Measurements from ENCODE around the gene CDYL.

Gene CDYL

GRCh38 chr6:4884646-4885340, 108.6 kb downstream of the CDYL start:
- no peak overlapping the region for H3K27ac ChIP-seq
- TF ChIP-seq, protein P1, sequence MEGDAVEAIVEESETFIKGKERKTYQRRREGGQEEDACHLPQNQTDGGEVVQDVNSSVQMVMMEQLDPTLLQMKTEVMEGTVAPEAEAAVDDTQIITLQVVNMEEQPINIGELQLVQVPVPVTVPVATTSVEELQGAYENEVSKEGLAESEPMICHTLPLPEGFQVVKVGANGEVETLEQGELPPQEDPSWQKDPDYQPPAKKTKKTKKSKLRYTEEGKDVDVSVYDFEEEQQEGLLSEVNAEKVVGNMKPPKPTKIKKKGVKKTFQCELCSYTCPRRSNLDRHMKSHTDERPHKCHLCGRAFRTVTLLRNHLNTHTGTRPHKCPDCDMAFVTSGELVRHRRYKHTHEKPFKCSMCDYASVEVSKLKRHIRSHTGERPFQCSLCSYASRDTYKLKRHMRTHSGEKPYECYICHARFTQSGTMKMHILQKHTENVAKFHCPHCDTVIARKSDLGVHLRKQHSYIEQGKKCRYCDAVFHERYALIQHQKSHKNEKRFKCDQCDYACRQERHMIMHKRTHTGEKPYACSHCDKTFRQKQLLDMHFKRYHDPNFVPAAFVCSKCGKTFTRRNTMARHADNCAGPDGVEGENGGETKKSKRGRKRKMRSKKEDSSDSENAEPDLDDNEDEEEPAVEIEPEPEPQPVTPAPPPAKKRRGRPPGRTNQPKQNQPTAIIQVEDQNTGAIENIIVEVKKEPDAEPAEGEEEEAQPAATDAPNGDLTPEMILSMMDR (conservative IDR thresholded peaks at IDR 0.05) = no peak

DNA sequence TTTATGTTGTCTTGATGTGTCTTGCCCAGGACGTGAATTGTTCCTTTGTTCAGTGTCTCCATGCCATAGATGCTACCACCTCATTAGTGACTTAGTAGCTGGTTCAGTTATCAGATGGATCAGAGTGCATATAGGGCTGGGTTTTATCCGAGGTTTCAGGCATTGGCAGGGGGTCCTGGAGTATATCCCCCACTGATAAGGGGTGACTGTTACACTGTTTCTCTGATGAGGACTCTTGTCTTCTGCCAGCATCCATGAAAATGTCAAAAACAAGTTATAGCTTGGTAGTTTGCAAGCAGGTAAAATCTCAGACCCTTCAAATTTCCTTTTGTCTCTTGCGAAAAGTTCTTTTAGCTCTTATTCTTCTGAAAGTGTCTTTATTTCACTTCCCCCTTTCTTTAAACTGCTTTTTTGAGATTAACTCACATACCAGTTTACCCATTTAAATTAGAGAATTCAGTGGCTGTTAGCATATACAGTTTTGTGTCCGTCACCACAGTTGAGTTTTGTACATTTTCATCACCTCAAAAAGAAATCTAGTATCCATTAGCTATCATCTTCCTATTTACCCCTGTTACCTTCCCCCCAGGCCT, 109.2 kb downstream of the CDYL start:
- H3K27ac ChIP-seq = no peak overlapping the region
- TF ChIP-seq, protein P1 (conservative IDR thresholded peaks at IDR 0.05) = no peak

- TF ChIP-seq, protein P1 (conservative IDR thresholded peaks at IDR 0.05) = no peak
- no peak overlapping the region for H3K27ac ChIP-seq
Measured at GRCh38 chr6:4888841-4889240, 112.6 kb downstream of the CDYL start.

DNA sequence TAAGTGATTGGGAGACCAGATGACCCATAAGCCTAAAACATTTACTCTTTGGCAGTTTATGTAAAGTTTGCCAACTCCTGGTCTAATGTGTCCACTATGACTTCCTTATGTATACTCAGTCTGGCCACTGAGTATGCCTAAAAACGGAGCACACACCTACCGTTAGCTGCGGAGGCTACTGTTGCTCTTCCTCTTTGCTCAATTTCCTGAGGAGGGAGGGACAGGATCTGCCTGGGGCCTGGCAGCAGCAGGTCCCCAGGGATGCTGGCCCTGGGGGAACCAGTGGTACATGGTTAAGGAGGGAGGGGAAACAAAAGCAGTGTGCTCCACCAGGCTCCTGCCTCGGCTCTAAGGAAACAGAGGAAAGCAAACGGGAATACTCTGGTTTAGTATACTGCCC, 113.5 kb downstream of the CDYL start:
- TF ChIP-seq, protein P1 (conservative IDR thresholded peaks at IDR 0.05) = no peak
- no peak overlapping the region for H3K27ac ChIP-seq

- TF ChIP-seq, protein P1 (conservative IDR thresholded peaks at IDR 0.05) = no peak
- no peak overlapping the region for H3K27ac ChIP-seq
Measured at GRCh38 chr6:4890191-4890590, 114.0 kb downstream of the CDYL start.

DNA sequence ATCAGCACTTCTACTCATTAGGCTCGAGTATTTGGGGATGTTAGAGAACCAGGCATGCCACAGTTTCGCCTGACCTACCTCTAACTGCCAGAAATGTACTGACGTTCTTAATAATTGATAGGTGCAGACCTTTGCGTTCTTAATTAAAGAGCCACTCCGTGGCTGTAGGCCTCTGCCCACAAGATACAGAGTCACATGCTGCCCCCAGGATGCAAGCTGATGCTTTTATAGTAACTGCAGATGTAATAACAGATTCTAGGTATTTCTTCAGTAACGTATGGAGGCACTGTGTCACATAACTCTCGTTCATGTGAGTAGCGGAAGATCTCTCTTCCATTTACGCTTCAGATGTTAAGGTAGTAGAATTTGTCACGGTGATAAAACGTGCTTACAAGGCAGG, 114.4 kb downstream of the CDYL start:
- no peak overlapping the region for H3K27ac ChIP-seq

GRCh38 chr6:4891141-4891540, 114.9 kb downstream of the CDYL start:
- no peak overlapping the region for H3K27ac ChIP-seq
- TF ChIP-seq, protein P1 (conservative IDR thresholded peaks at IDR 0.05) = no peak

More for the DNA sequence above, 114.4 kb downstream of the CDYL start:
- TF ChIP-seq, protein P1 (conservative IDR thresholded peaks at IDR 0.05) = no peak
